ENCODE measurements around the gene SLC24A3.

SLC24A3 gene

GRCh38 chr20:19695081-19695480, 482.6 kb downstream of the SLC24A3 start:
- no peak for DNase-seq

DNA sequence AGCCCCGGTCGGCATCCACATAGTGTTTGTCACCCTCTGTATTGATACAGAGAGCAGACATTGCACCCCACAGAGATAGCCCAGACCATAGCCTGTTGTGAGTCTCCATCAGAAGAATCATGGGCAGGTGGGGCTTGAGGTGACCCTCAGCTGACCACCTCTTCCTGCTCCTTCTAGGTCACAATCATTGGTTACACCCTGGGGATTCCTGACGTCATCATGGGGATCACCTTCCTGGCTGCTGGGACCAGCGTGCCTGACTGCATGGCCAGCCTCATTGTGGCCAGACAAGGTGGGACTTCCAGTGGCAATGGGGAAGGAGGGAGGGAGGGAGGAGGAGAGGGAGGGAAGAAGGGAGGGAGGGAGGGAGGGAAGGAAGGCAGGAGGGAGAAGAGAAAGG, 484.2 kb downstream of the SLC24A3 start:
- DNase-seq: no peak

DNA sequence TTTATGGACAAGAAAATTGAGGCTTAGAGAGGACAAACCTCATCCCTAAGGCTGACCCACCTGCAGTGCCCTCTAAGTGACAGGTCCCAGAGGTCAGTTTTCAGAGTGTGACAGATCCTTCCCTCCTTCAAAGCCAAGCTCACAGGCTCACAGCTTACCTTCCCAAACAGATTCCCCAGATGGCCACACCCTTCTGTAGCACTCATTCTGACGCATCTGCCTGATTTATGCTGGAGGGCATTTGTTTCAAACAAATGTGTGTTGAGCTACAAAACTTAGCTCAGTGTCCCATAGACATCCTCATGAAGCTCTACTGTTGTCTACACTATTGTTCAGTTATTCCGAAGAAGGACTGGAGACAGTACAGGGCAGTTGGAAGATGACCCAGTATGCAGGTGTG, 485.0 kb downstream of the SLC24A3 start:
- no peak for DNase-seq

GRCh38 chr20:19699180-19699971, 486.9 kb downstream of the SLC24A3 start:
- DNase-seq: no peak

DNA sequence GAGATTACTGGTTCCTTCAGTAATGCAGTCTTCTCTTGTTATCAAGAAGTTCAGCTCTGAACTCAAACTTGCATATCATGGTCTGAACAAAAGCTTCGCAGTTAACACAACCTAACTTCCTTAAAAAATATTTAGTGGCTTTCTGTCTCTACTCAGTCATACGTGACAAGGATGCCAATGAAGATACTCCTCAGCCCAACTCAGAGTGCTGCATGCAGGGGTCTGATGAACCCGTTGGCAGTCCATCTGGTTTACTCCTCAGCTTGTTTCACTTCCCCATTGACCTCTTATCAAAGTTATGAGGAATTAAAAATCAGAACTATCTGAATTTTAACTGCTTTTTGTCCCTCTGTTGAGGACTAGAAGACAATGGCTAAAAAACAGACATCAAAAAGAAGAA, 489.0 kb downstream of the SLC24A3 start:
- DNase-seq: no peak

GRCh38 chr20:19706463-19706862, 494.0 kb downstream of the SLC24A3 start:
- no peak for DNase-seq

- no peak for DNase-seq
Measured at GRCh38 chr20:19709635-19710335, 497.3 kb downstream of the SLC24A3 start.

DNA sequence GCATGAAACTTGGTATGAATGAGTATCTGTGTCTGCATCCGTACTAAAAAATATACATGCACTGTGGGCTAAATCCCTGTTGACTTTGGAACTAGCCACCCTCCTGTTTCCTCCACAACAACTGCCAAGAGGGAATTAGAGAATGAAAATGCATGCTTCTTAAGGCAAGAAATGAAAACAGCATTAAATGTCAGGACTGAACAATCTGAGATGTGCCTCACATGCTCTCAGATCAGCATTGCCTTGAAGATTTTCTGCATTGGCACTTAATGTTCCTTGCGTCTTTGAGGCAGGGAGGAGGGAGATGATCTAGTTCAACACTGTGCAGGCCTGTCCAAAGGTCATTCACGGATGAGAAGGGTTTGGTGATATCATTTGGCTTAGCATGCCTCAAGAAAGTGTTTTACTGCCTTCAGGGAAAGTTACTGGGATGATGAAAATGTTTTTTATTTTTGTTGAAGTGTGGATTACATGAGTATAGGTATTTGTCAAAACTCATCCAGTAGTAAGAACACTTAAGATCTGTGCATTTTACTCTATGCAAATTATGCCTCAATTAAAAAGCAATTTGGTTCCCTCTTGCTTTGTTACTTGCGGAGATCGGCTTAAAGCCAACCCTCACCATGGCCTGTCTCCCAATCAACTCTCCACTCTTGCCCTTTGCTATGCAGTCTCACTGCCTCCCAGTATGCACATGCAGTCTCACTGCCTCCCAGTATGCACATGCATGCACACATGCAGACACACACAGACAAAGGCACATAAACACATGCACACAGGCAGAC, 498.1 kb downstream of the SLC24A3 start:
- DNase-seq: no peak

DNA sequence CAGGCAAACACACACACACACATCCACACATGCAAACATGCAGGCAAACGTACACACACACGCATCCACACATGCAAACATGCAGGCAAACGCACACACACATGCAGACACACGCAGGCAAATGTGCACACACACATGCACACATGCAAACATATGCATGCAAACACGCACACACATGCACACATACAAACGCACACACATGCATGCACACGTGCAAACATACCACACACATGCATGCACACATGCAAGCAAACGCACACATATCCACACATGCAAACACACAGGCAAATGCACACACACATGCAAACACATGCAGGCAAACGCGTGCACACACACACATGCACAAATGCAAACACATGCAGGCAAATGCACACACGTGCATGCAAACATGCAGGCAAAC, 498.7 kb downstream of the SLC24A3 start:
- no peak for DNase-seq

DNA sequence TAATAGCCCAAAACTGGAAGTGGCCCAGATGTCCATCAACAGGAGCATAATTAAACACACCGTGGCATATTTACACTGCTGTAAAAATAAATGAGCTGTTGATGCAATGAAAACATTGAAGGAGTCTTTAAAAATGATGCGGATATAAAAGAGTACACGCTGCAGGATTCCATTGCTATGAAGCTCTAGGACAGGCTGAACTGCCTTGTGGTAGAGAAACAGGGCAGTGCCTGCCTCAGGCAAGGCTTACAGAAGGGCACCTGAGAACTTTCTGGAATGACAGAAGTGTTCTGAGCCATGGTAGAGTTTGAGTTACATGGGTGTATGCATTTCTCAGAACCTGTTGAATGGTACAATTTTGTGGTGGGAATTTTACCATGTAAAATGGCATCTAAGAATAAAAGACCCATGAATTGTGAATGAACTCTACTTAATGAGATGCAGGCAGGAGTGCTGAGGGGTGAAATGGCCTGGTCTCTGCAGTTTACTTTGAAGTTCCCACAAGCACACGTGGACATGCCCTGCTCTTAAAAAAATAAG, 500.3 kb downstream of the SLC24A3 start:
- no peak for DNase-seq

DNA sequence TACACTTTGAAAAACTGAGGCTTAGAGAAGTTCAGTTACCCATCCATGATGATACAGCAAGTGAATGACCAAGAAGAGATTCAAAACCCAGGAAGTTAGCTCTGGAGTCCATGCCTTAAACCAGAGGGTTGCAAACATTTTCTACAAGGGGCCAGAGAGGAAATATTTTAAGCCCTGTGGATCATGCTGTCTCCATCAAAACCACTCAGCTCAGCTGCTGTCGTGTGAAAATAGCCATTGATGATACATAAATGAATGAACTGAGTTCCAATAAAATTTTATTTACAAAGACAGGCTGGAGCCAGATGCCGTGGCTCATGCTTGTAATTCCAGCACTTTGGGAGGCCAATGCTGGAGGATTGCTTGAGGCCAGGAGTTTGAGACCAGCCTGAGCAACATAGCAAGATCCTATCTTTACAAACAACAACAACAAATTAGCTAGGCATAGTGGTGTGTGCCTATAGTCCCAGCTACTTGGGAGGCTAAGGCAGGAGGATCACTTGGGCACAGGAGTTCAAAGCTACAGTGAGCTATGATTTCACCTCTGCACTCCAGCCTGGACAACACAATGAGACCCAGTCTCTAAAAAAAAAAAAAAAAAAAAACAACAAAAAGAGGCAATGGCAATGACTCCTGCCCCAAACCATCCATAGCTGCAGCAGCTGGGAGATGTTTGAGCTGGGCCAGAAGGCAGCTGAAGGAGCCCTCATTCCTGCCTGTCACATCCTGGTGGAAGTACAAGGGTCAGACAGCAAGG, 501.6 kb downstream of the SLC24A3 start:
- no peak for DNase-seq

GRCh38 chr20:19714579-19714840, 502.1 kb downstream of the SLC24A3 start:
- DNase-seq: no peak

- no peak for DNase-seq
Measured at GRCh38 chr20:19715986-19716385, 503.5 kb downstream of the SLC24A3 start.

DNA sequence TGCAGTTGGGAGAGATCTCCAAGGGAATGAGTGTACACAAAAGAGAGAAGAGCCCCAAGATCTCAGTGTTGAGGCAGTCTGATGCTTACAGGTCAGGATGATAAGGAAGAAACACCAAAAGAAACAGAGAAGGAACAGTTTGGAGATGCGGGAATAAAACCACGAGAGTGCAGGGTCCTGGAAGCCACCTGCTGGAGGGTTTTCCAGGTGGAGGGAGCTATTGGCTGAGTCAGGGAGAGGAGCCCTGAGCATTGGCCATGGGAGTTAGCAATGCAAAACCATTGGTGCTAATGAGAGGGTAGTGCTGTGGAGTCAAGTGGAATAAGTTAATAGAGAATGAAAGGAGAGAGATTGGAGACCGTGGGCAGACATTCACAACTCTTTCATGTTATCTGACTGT, 506.4 kb downstream of the SLC24A3 start:
- DNase-seq: no peak

DNA sequence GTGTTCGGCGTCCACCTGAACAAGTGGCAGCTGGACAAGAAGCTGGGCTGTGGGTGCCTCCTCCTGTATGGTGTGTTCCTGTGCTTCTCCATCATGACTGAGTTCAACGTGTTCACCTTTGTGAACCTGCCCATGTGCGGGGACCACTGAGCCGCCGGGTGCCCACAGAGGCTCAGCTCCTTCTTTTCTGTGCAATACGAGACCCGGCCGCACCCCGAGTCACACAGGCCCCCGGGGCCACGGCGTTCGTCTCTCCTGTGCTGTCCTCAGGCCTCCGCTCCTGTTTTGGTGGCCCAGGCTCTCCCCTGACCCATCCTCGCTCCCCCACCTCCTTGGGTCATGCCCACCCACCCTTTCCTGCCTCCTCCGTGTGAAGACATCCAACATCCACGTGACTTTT, 508.5 kb downstream of the SLC24A3 start:
- DNase-seq: no peak

DNA sequence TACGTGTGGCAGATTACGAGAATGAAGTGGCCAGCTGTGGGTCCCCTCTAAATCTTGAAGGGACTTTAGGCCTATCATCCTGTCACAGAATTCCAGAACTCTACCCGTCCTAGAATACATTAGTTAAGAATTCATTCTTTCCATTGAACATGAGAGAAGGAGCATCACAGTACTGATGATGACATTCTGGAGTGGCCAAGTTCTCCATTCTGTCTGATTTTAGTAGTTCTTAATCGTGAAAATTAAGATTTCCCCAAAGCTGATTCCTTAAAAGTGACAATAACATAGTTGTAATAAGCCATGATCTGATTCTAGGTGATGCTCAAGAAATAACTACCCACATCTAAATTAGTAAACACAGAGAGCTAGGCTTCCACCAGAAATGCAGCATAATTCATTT, 510.6 kb downstream of the SLC24A3 start:
- no peak for DNase-seq

DNA sequence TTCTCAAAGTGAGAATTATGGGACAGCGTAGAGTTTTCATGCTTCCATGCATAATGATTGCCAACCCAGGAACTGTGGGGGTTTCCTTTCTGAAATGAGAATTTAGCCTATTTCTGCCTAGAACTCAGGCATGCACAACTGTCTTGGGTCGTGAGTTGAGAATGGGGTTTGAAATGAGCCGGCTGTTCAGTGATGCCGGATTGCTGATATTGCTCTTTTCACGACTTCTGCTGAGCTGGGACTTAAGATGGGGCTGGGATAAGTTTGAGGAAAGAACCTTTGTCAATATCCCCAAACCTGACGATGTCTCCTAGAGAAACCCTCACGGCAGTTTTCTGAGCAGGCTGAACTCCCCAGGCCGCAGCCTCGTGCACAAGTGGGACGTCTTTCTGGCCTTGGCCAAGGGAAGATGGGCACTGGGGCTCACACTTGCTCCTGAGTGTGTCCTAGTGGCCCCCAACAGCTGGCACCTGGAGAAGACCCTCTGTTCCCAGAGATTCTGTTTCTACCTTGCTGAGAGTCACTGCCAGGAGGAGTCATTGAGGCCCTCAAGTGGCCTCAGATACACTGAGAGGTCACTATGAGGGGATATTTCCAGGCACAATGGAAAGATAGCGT, 511.5 kb downstream of the SLC24A3 start:
- DNase-seq: no peak

DNA sequence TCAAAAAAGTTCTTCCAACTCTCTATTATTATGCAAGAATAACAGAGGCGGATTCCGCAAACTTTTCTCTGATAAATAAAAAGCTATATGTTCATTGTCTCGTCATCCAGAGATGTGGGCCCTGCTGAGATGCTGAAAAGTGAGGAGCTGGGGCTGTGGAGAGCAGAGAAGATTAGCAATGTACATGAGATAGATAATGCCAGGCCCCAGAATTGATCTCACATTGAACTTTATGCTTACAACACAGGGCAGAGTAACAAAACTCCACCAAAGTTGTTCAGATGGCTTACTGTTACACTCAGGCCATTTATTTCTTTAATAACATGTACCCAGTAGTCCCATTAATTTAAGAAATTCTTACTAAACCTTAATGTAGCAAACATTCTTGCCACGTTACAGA, 512.9 kb downstream of the SLC24A3 start:
- no peak for DNase-seq

DNA sequence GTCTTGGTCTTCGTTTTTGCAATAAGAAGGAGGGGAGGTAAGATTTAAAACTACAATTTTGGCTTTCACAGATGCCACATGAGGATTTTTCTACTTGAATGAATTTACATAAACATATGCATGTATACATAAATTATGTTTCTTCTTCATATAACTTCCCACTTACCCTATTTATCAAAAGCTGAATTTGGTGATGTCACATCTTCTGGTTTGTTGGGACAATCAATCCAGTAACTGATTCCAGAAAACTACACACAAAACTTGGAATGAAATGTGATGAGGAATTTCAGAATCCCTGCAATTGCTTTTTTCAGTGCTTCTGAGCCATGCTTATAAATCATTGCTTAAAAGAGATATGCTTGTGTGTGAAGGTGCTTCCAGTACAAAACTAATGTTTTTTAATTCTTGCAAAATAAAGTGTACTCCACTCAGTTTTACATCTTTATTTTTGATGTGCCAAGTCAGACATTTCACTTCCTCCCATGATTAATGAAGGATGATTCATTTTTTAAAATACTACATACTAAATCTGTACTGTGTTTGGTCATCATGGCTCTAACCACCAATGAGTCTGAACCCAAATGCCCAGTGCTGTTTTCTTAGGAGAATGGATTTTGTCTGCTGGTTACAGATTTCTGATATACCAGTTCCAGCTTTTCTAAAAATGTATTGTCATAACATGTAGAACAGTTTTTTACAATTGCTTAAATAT, 513.5 kb downstream of the SLC24A3 start:
- no peak for DNase-seq

DNA sequence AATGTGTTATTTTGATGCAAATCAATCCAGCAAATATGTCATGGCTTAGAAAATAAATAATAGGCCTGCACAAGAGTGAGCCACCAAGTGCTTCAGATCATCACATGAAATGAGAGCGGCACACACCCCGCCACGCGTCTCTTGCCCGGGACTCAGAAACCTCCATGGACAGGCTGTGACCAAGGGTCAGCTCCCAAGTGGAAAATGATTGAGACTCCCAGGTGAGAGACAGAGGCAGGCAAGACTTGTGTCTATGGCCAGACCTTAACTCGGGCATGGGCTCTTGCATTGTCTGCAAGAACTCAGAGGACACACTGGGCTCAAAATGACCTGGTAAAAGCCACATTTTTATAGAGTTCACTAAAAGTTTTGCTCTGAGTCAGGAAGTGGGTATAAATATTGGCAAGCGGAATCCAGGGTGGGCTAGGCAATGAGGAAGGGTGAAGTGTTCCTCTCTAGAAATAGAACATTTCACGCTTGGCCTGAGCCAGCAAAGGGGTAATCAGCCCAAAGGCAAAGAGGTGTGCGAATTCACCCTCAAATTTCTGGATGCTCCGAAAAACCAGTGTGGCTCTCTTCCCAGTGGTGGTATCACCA, 514.9 kb downstream of the SLC24A3 start:
- no peak for DNase-seq

DNA sequence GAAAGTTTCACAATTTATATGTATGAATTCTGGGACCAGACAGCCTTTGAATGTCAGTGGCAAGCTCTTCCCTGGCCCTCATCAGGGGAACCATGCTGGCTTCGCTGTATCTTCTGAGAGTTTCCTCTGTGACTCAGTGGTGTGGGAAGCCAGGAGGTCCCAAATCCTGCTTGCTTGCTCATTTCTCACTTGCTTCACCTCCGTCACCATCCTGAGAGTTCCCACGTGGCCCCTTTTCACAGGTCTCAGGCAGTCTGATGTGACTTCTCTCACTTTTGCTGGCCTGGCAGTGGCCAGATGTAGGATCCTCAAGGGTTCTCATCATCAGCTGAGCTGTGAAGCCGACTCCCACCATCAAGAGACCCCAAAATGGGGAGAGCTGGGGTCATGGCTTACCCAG, 517.2 kb downstream of the SLC24A3 start:
- no peak for DNase-seq

GRCh38 chr20:19730706-19731105, 518.3 kb downstream of the SLC24A3 start:
- DNase-seq: no peak

Data from NCI-H510A (cell line).